Mucosa of descending colon (tissue), 3 donors: ENCODE measurements around the gene GPM6B. TPM values are rescaled to one million over a fixed set of nuclear protein-coding genes. Genes with fewer than 3 reads are reported as not detected.

Experiments
- ATAC-seq: fragments of 200-7000 bp; cut with Tn5 transposase; one replicate; pipeline ENCODE4 v1.9.1; 2020; ENCODE audit warnings: mild to moderate bottlenecking, moderate library complexity
- DNase-seq, 3 donors: peaks; one replicate each; pipeline ENCODE4 v3.0.0-alpha.2; 2020
- H3K36me3 ChIP-seq: fragments of 200-600 bp; one replicate; pipeline ENCODE4 v1.8.0; 2021; ENCODE audit warnings: low read depth, mild to moderate bottlenecking
- H3K4me1 ChIP-seq: fragments of 200-600 bp; one replicate; pipeline ENCODE4 v1.8.0; 2021; ENCODE audit warnings: low read depth, mild to moderate bottlenecking
- H3K4me3 ChIP-seq: fragments of 200-600 bp; one replicate; pipeline ENCODE4 v1.8.0; 2021; ENCODE audit warnings: mild to moderate bottlenecking
- H3K9me3 ChIP-seq: fragments of 200-600 bp; one replicate; pipeline ENCODE4 v1.8.0; 2021; ENCODE audit warnings: mild to moderate bottlenecking
- intact Hi-C, 2 donors: fragments of 100-400 bp; cut with DNase I in 1 of 2; cut with micrococcal nuclease in 1 of 2; formaldehyde crosslinking; loops; one replicate each; pipeline versions ENCODE4 v1.11.0 to v1.11.1; 2022; cut with DNase I, micrococcal nuclease
- total RNA-seq, 3 donors: library from RNA; stranded (reverse); fragmentation: NEBNext Ultra II Directional in 2 of 3; extraction: Animal tissue kit (Norgen Biotek cat#: 25700) in 2 of 3; gene quantifications; one replicate each; pipeline versions ENCODE4 v1.2.1 to v1.2.4, GENCODE V29; 2021 to 2023
- TF ChIP-seq, protein P1 (sequence below): fragments of 200-600 bp; IDR thresholded peaks from one replicate; pipeline ENCODE4 v1.8.0; 2022; ENCODE audit warnings: antibody characterized with exemption, mild to moderate bottlenecking
- donor health status: DM: no; HTN: no; CAD: no; lungs with moderate emphysema.
- donor health status: DM: no; HTN: no; CAD: no.
- donor health status: DM: no; HTN: yes; CAD: no.

GPM6B gene
- total RNA-seq, 3 donors from 2014 or later = 1.3 to 34.1 (median 4.4) TPM

DNA sequence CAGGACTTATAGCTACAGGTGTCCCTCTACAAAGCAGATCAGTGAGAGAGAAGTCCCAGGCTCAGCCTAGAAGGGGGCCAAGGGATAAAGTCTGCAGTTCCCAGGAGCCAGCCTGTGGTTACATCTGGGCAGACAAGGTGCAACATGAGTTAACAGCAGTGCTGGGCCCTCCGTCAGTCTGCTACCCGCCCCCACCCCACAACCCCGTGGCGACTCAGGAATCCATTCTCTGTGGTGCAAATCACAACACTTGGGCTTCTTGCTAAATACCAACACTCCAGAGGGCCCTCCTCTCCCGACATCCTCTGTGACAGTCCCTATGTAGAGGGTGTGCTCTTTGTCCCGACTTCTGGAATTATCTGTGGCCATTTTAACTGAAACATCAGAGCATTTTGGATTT, 13.8 kb downstream of the GPM6B start:
- ATAC-seq (no peak), DNase-seq (no peak)
- Histone ChIP-seq H3K4me3 (no peak overlapping the region), H3K36me3 (no peaks in the 10 kb centered on the region), H3K9me3 (no peaks in the 10 kb centered on the region), H3K4me1 (no peaks in the 10 kb centered on the region)
- intact Hi-C loops = no loop called here
- TF ChIP-seq, protein P1, sequence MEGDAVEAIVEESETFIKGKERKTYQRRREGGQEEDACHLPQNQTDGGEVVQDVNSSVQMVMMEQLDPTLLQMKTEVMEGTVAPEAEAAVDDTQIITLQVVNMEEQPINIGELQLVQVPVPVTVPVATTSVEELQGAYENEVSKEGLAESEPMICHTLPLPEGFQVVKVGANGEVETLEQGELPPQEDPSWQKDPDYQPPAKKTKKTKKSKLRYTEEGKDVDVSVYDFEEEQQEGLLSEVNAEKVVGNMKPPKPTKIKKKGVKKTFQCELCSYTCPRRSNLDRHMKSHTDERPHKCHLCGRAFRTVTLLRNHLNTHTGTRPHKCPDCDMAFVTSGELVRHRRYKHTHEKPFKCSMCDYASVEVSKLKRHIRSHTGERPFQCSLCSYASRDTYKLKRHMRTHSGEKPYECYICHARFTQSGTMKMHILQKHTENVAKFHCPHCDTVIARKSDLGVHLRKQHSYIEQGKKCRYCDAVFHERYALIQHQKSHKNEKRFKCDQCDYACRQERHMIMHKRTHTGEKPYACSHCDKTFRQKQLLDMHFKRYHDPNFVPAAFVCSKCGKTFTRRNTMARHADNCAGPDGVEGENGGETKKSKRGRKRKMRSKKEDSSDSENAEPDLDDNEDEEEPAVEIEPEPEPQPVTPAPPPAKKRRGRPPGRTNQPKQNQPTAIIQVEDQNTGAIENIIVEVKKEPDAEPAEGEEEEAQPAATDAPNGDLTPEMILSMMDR = no peak

DNA sequence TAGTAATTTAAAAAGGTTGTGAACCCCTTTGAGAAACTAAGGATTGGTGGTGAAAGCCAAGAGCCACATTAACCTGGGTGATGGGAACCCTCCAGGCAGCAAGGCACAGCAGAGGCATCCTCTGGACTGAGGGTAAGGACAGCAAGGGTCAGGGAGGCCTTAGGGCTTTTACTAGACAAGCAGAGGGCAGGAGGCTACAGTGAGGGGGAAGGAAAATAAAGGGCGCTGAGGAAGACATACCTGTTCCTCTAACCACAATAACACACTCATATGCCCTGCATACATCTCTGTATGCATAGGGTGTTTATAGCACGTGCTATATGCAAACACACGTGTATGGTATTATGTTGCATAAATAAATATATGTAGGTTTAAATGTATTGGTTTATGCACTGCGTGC, 18.7 kb downstream of the GPM6B start:
- intact Hi-C loops = no loop called here
- DNase-seq (no peak), ATAC-seq (no peak)
- Histone ChIP-seq H3K9me3 (no peaks in the 10 kb centered on the region), H3K4me3 (no peak overlapping the region), H3K4me1 (no peaks in the 10 kb centered on the region), H3K36me3 (no peaks in the 10 kb centered on the region)
- TF ChIP-seq, protein P1 = no peak

DNA sequence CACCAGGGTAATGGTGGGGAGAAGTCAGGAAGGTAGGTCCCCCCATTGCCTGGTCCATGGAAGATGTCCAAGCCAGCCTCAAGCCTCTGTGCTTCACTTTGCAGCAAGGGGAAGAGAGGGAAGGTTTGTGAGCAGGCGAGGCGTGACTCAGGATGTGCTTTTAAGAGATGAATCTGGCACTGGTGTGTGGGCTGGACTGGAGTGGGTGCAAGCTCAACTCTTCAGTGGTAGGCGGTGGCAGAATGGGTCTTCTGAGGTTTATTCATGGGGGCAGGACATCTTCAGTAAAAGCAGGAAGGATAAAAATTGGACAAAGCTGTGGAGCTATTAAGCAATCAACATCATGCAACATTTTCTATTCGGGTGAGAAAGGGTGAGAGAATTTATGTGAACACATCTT, 19.4 kb downstream of the GPM6B start:
- intact Hi-C loops = no loop called here
- Histone ChIP-seq H3K9me3 (no peaks in the 10 kb centered on the region), H3K4me1 (no peaks in the 10 kb centered on the region), H3K4me3 (no peak overlapping the region), H3K36me3 (no peaks in the 10 kb centered on the region)
- ATAC-seq = no peak
- DNase-seq = no peak
- TF ChIP-seq, protein P1 = no peak

DNA sequence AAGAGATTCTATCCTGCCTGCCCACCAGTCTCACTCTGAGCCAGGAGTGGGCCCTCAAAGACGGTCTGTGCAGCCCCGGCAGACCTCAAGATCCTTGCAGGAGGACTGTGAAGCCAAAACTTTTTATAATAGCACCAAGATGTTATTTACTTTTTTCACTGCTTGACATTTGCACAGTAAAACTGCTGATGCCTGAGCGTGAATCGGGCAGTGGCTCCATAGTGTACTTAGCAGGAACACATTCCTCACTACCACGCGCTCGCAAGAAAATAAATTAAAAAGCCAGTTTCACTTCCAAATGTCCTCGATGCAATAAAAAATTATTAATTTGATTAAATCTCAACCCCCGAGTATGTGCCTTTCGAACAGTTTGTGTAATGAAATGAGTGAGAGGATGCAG, 22.5 kb downstream of the GPM6B start:
- no peak overlapping the region for H3K4me3 ChIP-seq
- H3K36me3 ChIP-seq = no peaks in the 10 kb centered on the region
- DNase-seq (no peak), ATAC-seq (no peak)
- H3K9me3 ChIP-seq = no peaks in the 10 kb centered on the region
- H3K4me1 ChIP-seq = no peaks in the 10 kb centered on the region
- TF ChIP-seq, protein P1 = no peak
- intact Hi-C loops = no loop called here

DNA sequence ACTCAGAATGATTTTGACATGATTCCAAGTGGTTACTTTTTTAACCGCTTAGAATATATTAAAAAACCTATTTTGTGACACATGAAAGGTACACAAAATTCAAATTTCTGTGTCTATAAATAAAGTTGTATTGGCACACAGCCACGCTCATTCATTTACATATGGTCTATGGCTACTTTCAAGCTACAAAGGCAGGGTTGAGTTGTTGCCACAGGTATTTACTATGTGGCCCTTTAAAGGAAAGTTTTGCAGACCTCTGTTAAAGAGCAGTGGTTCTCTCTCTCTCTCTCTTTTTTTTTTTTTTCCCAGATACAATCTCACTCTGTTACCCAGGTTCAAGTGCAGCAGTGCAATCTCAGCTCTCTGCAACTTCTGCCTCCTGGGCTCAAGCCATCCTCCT, 23.0 kb downstream of the GPM6B start:
- Histone ChIP-seq H3K4me3 (no peak overlapping the region), H3K9me3 (no peaks in the 10 kb centered on the region), H3K36me3 (no peaks in the 10 kb centered on the region), H3K4me1 (no peaks in the 10 kb centered on the region)
- ATAC-seq (no peak), DNase-seq (no peak)
- intact Hi-C loops = no loop called here
- TF ChIP-seq, protein P1 = no peak

DNA sequence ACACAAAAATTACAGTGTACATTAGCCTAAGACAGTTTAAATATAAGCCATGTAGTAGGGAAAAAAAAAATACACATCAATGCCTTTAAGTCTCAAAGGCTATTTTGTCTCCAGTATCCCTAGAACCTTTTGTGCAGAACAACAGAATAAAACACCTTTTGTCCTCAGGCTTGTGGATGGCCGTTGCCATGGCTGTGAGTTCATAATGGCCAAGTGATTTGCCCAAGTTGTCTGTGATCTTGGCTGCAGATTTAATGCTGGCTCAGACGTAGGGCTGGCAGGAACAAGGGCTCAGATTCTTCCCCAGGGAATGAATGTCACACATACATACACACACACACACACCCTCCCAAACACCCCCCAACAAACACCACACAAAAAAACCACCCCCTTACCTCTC, 25.3 kb downstream of the GPM6B start:
- no peak overlapping the region for H3K4me3 ChIP-seq
- no peaks in the 10 kb centered on the region for H3K4me1 ChIP-seq
- ATAC-seq (no peak), DNase-seq (no peak)
- intact Hi-C loops = no loop called here
- no peaks in the 10 kb centered on the region for H3K36me3 ChIP-seq
- H3K9me3 ChIP-seq = no peaks in the 10 kb centered on the region
- TF ChIP-seq, protein P1 = no peak
